Measurements from ENCODE around the gene AOAH.

Gene AOAH

DNA sequence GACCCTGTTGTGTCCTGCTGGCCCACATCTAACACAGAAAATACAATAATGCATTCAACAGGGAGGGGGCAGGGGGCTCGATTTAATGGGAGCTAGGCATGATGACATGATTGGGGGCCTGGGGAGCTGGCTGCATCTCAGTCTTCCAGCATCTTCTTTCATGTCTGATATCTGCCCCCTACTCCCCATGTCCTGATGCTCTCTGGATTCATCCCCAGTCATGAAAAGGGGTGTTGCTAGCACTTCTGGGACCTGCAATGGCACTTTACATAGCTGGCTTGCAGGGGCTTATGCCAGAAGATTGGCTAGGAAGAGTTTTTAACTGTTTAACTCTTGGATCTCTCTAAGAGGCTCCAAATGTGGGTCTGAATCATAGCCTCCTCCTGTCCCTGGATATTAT is 94.9 kb downstream of the AOAH start:
- no peak for DNase-seq (ENCODE audit: low spot score)

DNA sequence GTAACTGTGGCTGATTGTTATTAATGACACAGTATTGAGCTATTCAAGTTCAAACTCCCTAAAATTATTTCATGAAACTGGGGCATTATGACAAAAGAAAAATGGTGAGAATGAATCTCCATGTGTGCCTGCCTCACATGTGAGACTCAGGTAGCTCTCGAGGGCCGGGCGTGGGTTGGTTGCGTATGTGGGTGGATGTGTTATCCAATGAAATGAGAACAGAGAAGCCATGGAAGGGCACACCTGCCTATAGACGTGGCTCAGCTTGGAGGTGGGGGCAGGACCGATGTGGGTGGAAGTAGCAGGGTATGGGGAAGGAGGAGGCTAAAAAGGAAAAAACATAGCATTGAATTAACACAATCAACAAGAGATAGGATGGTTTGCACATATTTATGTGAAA is 96.5 kb downstream of the AOAH start:
- no peak for DNase-seq (ENCODE audit: low spot score)

DNA sequence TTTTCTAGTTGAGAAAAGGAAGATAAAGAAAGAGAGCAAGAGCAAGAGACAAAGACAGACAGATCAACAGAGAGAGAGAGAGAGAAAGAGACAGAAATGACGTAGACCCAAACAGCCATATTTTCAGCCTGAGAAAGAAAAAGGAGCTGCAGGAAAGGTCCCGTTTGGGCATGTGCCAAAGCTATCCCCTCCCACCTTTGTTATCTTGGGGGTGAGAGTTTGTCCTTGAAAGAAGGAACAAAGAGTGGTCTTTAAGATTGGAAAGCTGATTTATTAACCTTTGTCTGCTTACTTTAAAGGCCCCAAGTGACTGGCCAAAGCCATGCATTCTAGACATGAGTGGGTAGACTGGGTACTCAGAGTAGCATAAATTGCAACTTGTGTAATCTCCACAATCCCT is 98.2 kb downstream of the AOAH start:
- no peak for DNase-seq (ENCODE audit: low spot score)

DNA sequence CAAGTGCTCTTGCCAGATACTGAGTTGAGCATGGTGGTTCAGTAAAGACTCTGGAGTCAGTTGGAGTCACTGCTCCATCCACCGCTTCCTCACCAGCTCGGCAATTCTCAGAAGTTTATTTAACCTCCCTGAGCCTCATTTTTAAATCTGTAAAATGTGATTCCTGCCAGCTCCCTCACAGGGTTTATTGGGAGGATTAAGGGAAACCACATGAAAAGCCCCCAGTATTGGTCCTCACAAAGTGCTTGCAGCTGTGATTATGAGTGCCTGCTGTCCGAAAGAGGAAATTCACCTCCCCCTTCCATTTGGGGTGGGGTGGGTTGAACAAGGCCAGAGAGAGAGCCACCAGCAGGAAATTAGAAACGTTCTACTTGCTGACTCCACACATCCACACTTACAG is 99.0 kb downstream of the AOAH start:
- DNase-seq (ENCODE audit: low spot score) = no peak

DNA sequence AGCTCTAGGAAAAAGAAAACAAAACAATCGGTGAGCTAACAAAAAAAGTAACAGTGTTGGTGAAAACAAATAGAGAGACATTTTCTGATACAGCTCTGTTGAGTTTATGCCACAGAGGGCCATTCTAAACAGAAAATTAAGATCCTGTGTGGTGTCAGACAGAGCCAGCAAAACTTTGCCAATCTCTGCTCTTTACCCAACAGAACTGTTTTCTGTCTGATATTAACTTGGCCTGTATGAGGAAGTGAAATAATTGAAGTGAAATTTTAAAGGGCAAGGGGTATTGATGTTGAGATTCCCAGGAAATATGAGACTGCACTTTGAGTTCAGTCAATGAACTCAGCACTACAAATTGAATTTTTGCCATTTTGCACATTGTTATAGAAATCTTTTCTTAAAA is 101.0 kb downstream of the AOAH start:
- DNase-seq (ENCODE audit: low spot score) = no peak

DNA sequence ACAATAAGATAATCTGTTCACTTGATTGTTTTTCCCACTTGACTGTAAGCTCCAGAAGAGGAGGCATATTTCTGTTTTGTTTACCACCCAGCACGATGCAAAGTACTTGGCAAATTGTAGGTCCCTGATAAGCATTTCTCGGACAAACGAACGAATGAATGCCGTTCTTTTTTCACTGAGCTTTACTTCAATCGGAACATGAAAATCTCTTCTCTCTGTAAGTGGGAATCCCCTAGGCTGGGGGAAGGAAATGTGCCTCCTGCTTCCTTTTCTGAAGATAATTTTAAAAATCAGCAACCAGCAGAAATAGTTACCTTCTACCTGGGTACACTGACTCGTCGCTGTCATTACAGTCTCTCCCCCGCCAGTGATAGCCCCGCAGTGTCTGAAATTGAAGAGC is 102.9 kb downstream of the AOAH start:
- DNase-seq (ENCODE audit: low spot score) = no peak

DNA sequence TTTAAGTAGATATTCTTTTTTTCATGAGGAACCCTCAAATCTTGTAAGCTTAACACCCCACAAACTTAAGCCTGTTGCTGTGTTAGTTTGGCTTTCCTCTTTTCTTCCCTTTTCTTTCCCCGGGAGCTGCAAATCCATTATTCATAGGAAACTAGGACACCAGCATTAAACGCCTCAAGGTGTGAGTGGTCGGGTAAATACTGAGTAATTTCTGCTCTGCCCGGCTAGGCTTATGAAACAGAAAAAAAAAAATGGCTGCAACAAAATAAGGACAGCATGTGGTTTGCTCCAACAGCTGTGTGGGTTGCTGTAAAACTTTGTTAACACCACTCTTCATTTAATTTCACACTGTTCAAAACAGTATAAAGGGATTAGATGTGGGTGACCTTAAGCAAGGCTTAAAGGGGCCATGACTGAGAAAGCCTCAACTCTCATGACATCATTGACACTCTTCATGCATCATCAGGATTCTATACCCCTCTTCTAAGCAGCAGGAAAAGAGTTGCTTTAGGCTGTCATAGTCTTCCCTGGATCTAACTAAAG is 104.1 kb downstream of the AOAH start:
- no peak for DNase-seq (ENCODE audit: low spot score)

DNA sequence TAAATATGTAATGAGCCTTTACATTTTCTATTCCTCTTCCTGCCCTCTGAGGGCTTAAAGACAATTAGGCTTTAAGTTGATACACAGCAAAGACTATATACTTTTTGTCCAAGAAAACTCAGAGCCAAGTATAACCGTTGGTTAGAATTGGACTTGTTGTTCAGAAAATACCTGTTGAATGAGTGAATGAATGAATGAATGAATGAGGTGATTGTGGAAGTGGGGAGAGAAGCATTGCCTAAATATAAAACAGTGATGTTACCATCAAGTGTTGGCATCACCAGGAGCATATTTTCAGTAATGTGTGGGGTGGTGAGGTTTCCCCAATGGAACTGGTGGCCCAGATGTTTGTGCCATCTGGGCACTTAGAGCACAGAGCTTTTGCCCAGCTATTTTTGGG is 106.9 kb downstream of the AOAH start:
- DNase-seq (ENCODE audit: low spot score) = no peak

DNA sequence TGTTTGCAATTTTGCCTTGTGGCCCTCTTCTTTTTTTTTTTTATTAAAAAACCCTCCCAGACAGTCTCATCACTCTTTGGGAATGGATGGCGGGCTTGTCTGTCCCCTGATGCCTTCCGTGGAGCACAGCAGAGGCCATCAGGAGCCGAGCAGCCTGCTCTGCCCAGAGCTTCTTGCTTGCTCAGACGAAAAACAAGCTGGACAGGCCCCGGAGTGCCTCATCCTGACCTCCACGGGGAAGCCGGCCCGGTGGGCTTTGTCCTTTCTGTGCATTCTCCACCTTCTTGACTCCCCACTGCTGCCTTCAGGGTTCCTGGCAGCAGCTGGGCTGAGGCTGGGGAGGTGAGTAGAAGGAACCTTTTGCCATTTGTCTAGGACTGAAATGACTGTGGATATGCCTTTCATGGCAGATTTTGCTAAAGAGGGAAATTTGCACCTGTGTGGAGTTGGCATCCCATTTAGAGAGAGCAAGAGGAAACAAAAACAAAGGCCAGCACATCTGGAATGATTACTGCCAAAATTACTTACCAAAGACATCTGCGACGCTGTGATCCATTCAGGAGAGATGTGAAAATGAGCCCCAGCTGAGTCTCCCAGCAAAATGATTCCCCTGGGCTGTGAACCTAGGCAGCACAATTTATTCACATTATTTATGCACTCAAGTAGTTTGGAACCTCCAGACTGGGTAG is 108.3 kb downstream of the AOAH start:
- DNase-seq (ENCODE audit: low spot score) = no peak

DNA sequence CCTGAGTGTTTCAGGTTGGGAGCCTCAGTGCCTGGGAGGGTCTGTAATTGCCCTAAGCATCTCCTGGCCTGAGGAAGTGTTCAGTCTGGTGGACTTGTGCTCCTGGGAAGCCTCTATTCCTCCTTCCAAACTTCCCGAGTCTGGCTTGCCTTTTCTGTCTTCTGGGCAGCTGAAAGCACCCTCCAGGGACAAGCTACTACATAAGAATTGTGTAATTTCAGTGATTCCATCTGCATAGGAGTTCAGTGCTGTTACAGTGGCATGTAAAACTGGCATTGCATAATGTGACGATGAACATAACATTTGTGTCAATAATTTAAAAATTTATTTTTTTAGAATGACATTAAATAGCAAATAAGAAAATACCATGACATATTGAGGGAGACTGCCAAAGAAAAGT is 109.3 kb downstream of the AOAH start:
- DNase-seq (ENCODE audit: low spot score) = no peak

DNA sequence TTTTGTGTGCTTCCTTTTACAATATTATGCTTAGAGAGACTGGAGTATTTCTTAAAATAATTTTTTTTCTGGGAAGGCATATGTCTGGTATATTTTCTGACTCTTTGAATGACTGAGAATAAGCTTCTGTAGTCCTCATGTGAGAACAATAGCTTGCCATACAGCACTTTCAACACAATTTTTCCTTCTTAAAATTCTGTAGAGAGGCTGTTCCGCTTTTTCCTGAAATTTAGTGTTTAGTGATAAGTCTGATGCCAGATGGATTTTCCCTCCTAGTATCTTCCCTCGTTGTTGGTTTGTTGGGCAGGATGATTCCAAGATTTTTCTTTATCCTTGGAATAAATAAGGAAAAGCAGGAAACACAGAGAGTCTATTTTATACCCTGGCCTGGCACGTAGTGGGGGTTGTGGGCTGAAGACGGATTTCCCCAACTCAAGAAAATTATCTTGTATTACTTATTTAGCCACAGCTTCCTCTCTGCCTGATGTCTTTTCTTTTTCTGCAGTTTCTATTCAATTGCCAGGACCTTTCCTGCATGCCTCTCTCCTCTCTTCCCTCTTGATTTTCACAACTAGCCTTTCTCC is 111.2 kb downstream of the AOAH start:
- no peak for DNase-seq (ENCODE audit: low spot score)

DNA sequence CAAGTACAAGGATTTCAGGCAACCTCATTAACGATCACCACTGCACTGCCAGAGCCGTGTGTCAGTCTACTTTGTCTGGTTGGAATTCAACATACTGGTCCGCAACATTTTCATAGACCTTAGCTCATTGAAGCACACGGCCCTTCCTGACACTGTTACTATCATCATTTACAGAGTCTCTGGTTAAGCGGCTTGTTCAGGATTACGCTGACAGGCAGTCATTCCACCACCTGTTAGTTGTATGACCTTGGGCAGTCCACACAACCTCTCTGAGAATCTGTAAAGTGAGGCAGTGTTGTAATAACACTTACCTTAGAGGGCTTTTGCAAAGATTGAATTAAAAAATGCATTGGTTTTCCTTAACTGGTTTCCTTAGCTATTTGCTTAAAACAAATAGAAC is 112.6 kb downstream of the AOAH start:
- no peak for DNase-seq (ENCODE audit: low spot score)

DNA sequence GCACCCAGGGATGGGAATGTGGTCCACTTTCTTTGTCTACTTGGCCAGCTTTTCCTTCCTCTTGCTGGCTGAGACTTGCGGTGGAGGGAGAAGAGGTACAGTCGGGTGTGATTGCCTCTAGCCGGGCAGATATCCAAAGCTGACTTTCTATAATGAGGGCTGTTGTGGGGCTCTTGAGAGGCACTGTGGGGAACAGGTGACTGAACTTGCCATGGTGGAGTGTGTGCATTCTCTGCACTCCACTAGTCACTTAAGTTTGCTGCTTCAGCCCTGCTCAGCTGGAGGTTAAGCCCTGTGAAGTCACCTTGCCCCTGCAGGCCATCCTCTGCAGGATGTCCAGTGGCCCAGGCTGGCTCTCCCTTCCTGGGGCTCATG is 116.6 kb downstream of the AOAH start:
- no peak for DNase-seq (ENCODE audit: low spot score)

DNA sequence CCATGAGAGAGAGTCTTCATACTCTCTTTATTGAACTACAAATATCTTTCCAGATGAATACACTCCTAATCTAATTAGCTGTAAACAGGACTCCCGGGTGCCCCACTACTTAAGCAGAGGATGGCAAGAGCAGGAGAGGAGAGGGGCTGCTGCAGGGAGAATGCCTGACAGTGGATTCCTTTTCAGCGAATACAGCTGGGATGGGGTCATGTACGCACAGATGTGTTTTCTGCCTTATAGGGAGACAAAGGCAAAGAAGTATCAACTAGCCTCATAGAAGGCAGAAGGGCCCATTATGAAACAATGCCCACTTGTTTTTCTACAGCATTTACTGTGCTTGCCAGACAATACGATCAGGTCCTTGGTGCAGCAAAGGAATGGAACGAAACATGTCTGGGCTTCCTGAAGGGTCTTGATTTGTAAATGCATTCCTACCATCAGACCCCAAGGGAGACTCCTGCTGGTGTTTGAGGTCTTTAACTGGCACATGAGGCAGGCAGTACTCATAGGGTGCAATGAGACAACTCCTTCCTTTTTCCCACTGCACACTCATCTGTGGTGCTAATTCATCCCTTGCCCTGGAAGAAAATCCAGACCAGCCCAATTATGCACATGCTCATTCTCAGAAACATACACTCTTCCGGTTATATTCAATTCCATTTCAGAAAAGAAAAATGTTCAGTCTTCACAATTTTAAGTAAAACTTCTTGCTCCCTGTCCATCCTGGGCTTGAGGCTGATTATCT is 117.1 kb downstream of the AOAH start:
- no peak for DNase-seq (ENCODE audit: low spot score)

DNA sequence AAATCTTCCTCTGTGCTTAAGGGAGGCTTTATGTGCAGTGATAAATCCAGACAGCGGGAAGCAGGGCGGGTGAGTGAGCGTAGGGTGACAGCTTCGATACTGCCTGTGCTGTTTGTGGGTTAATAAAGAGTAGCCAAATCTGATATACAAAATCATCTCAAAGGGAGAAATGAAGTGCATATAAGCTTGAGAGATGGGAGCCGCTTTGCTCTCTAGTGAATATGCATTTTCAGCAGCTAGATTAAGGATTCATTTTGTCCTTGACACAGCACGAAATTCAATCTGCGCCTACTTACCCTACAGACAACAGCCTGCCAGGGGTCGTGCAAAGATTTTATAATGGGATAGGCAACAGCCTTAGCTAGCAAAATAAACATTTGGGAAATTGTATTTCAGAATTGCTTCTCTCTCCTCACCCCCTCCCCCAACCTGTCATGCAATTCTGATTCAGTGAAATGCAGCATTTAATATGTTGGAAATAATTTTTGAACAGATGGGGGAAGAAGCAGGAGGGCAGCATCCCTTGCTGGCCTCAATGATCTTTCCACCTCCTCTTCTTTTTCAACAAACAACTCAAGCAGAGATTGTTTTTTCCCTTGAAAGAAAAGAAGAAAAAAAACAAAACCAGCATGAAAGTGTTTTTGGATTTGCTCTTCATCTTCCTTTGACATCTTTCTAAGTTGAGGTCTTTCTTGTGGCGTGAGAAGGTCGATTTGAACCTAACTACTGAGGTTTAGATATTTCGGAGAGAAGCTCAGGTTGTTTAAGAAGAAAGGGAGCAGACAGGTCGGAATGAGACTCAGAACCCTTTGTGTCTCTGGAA is 117.9 kb downstream of the AOAH start:
- no peak for DNase-seq (ENCODE audit: low spot score)

DNA sequence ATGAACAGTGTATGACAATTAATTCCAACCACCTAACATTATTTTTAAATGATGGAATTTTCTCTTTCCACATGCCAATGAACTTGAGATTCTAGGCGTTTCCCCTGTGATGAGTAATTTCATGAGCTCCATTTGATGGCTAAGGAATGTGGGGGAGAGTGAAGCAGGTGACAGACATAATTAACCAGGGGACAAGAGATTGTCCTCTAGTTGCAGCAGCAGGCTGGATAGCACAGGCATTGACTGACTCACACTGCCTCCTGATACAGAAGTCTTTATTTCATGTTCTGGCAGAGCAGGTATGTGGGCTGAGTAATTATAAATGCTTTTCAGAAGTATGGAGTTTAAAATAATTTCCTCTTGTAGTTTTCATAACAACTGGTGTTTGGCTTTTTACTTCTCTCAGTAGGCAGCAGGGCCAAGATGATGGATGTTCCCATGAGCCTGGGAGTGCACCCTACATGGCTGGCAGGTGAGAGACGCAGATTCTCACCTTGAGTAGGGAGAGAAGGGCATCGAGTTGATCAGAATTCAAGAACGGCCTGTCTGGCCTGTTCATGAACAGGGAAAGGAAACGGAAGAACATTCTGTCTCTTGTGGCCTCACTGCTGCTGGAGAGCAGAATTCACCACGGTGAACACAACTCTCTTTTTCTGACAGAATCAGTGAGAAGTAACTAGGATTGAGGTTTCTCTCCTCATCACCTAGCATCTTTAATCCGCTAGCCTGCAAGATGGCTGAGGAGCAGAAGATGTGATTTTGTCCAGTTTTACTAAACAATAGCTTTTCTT is 118.8 kb downstream of the AOAH start:
- no peak for DNase-seq (ENCODE audit: low spot score)

DNA sequence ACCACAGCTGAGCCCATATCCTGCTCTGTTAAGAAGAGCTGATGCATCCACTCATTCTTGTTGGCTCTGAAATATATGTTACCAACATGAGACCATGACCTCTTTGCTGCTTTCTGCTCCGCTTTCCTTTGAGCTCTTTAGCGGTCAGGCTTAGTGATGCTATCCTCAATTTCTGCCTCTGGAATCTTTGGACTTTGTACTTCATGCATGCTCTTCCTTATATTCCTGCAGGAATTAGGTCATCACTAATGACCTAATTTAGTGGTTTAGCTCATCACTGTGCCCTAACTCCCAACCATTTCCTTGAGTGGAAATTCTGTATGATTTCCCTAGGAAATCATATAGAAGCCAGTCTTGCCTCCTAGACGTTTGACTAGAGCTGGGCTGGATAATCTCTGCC is 119.5 kb downstream of the AOAH start:
- no peak for DNase-seq (ENCODE audit: low spot score)

DNA sequence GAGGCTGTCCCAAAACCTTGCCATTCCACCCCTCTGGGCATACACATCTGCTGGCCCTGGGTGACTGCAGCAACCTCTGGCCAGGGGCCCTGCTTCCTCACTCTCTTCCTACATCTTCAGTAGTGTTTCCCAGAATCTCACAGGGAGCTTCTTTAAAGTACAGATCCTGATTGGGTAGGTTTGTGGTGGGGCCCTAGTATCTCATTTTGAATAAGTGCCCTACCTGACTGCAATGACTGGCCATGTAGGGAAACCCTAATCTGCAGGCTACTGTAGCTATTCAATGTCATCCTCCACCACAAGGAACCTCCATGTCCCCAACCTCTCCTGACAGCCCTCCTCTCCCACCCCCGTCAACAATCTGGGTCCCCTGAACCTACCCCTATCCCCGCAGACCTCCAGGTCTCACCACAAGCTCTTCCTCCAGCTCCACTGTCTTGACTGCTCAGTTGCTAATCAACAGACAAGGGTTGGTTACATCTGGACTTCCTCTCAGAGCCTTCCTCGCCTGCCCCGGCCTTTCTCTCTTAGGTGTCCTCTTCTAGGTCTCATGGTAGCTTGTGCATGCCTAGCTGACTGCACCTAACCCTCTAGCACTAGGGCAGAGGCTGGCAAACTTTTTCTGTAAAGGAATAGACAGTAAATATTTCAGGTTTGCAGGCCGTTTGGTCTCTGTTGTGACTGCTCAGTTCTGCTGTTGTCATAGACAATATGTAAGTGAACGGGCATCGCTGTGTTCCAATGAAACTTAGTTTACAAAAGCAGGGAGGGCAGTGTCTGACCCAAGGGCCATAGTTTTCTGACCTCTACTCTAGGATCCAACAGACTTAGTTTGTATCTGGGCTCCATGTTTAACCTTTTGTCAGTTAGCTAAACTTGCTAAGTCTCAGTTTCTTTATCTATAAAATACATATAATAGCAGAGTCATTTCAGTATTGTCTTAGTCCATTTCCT is 121.1 kb downstream of the AOAH start:
- DNase-seq (ENCODE audit: low spot score) = no peak

DNA sequence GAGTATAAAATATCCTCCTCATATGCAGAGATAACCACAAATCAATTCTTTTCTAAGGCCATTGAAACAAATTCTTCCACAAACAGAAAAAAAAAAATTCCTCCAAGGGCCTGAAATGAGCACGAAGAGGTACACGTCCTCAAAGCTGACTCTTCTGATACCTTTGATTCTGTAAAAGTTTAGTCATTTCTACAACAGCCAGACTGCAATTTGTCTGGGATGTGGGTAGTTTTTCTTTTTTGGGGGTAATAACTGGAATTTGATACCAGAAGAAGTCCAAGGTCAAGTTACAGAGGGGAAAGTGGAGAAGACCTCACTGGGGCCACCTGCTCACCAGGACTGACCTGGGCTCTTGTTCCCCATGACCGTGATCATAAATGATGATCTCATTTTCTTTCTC is 121.8 kb downstream of the AOAH start:
- no peak for DNase-seq (ENCODE audit: low spot score)

DNA sequence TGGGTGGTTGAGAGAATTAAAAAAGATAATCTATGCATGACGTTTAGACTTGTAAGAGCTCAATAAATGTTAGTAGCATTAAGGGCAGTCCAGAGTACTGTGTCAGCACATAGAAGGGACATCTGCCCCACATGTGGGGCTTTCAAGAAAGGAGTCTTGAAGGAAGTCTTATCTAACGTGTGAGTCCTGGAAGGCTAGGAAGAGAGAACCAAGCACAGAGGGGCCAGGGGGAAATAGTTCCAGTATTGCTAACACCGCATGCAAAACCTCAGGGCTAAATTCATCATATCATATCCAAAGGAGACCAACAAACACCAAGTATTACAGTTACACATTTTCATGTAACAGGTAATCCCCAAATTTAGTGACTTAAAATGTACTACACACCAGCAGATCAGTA is 122.7 kb downstream of the AOAH start:
- no peak for DNase-seq (ENCODE audit: low spot score)

Data from CD4-positive, alpha-beta T cell treated with Interleukin-15 for 4 hours (primary cell).